Measurements from ENCODE around the gene GPATCH3.

GPATCH3 gene

GRCh38 chr1:26864610-26865480 lies 35.4 kb downstream of the GPATCH3 start:
- peak overlapping the region; percentile 85 for H3K27ac Mint-ChIP-seq
- H3K4me3 Mint-ChIP-seq = peak overlapping the region; percentile 94
- H3K36me3 Mint-ChIP-seq (ENCODE audit: low read depth) = peaks cover 6% of the 10 kb centered on the region
- no peaks in the 10 kb centered on the region for H3K9me3 Mint-ChIP-seq
- peaks cover 13% of the 10 kb centered on the region for H3K27me3 Mint-ChIP-seq
- H3K4me1 Mint-ChIP-seq (ENCODE audit: low read depth) = peaks cover 24% of the 10 kb centered on the region
- intact Hi-C loops (cut with micrococcal nuclease) = no loop called here

- intact Hi-C loops (cut with micrococcal nuclease) = no loop called here
- Mint-ChIP-seq H3K4me3 (no peak overlapping the region), H3K4me1 (ENCODE audit: low read depth) (peaks cover 24% of the 10 kb centered on the region), H3K36me3 (ENCODE audit: low read depth) (peaks cover 6% of the 10 kb centered on the region), H3K9me3 (no peaks in the 10 kb centered on the region), H3K27me3 (peaks cover 13% of the 10 kb centered on the region), H3K27ac (peak overlapping the region; percentile 85)
Observed at GRCh38 chr1:26863685-26864077, 36.6 kb downstream of the GPATCH3 start.

- Mint-ChIP-seq H3K4me1 (ENCODE audit: low read depth) (peaks cover 24% of the 10 kb centered on the region), H3K9me3 (no peaks in the 10 kb centered on the region), H3K27ac (peak within 1 kb of the TSS; percentile 85), H3K4me3 (no peak within 1 kb of the TSS), H3K36me3 (ENCODE audit: low read depth) (peaks cover 9% of the 10 kb centered on the region), H3K27me3 (peaks cover 13% of the 10 kb centered on the region)
- intact Hi-C loops (cut with micrococcal nuclease) = no loop called here
Observed at GRCh38 chr1:26862781-26863684, 37.2 kb downstream of the GPATCH3 start, which contains the start of gene SFN. Gene SFN, plus strand, starts transcription at chr1:26863149. Its CDS starts 64 bp downstream, at chr1:26863213.

- intact Hi-C loops (cut with micrococcal nuclease) = no loop called here
- Mint-ChIP-seq H3K27me3 (peaks cover 13% of the 10 kb centered on the region), H3K36me3 (ENCODE audit: low read depth) (peaks cover 20% of the 10 kb centered on the region), H3K4me3 (no peak overlapping the region), H3K9me3 (no peaks in the 10 kb centered on the region), H3K4me1 (ENCODE audit: low read depth) (peaks cover 24% of the 10 kb centered on the region), H3K27ac (no peak overlapping the region)
Observed at GRCh38 chr1:26861889-26862378, 38.3 kb downstream of the GPATCH3 start.

- intact Hi-C loops (cut with micrococcal nuclease) = no loop called here
- Mint-ChIP-seq H3K27ac (no peak overlapping the region), H3K4me3 (no peak overlapping the region)
Observed at GRCh38 chr1:26861286-26861701, 39.0 kb downstream of the GPATCH3 start.

GRCh38 chr1:26858891-26859640 lies 41.2 kb downstream of the GPATCH3 start:
- no peak overlapping the region for H3K4me3 Mint-ChIP-seq
- H3K4me1 Mint-ChIP-seq (ENCODE audit: low read depth) = peaks cover 11% of the 10 kb centered on the region
- no peaks in the 10 kb centered on the region for H3K9me3 Mint-ChIP-seq
- no peak overlapping the region for H3K27ac Mint-ChIP-seq
- H3K36me3 Mint-ChIP-seq (ENCODE audit: low read depth) = peaks cover 43% of the 10 kb centered on the region
- peaks cover 10% of the 10 kb centered on the region for H3K27me3 Mint-ChIP-seq
- intact Hi-C loops (cut with micrococcal nuclease) = no loop called here

More at GRCh38 chr1:26861286-26861701, 39.0 kb downstream of the GPATCH3 start:
- Mint-ChIP-seq H3K9me3 (no peaks in the 10 kb centered on the region), H3K4me1 (ENCODE audit: low read depth) (peaks cover 24% of the 10 kb centered on the region), H3K27me3 (peaks cover 13% of the 10 kb centered on the region), H3K36me3 (ENCODE audit: low read depth) (peaks cover 27% of the 10 kb centered on the region)

GRCh38 chr1:26858160-26858559 lies 42.1 kb downstream of the GPATCH3 start:
- Mint-ChIP-seq H3K9me3 (no peaks in the 10 kb centered on the region), H3K27me3 (peaks cover 2% of the 10 kb centered on the region), H3K4me3 (no peak overlapping the region), H3K27ac (no peak overlapping the region), H3K36me3 (ENCODE audit: low read depth) (peaks cover 52% of the 10 kb centered on the region), H3K4me1 (ENCODE audit: low read depth) (peaks cover 2% of the 10 kb centered on the region)
- intact Hi-C loops (cut with micrococcal nuclease) = no loop called here

- Mint-ChIP-seq H3K4me3 (no peak overlapping the region), H3K27ac (no peak overlapping the region), H3K27me3 (no peaks in the 10 kb centered on the region), H3K36me3 (ENCODE audit: low read depth) (peaks cover 58% of the 10 kb centered on the region), H3K9me3 (no peaks in the 10 kb centered on the region), H3K4me1 (ENCODE audit: low read depth) (no peaks in the 10 kb centered on the region)
- intact Hi-C loops (cut with micrococcal nuclease) = no loop called here
Observed at GRCh38 chr1:26857473-26858060, 42.7 kb downstream of the GPATCH3 start.

- Mint-ChIP-seq H3K4me1 (ENCODE audit: low read depth) (no peaks in the 10 kb centered on the region), H3K4me3 (no peak overlapping the region), H3K9me3 (no peaks in the 10 kb centered on the region), H3K27me3 (no peaks in the 10 kb centered on the region), H3K36me3 (ENCODE audit: low read depth) (peaks cover 65% of the 10 kb centered on the region), H3K27ac (no peak overlapping the region)
- intact Hi-C loops (cut with micrococcal nuclease) = no loop called here
Observed at GRCh38 chr1:26856604-26857469, 43.4 kb downstream of the GPATCH3 start.

GRCh38 chr1:26856181-26856580 lies 44.1 kb downstream of the GPATCH3 start:
- Mint-ChIP-seq H3K36me3 (ENCODE audit: low read depth) (peaks cover 71% of the 10 kb centered on the region), H3K4me3 (no peak overlapping the region), H3K27me3 (no peaks in the 10 kb centered on the region), H3K27ac (peak overlapping the region; percentile 33), H3K4me1 (ENCODE audit: low read depth) (no peaks in the 10 kb centered on the region), H3K9me3 (no peaks in the 10 kb centered on the region)
- intact Hi-C loops (cut with micrococcal nuclease) = no loop called here

- Mint-ChIP-seq H3K9me3 (no peaks in the 10 kb centered on the region), H3K4me1 (ENCODE audit: low read depth) (no peaks in the 10 kb centered on the region), H3K36me3 (ENCODE audit: low read depth) (peaks cover 77% of the 10 kb centered on the region), H3K4me3 (no peak overlapping the region), H3K27ac (peak overlapping the region; percentile 33), H3K27me3 (no peaks in the 10 kb centered on the region)
- intact Hi-C loops (cut with micrococcal nuclease) = no loop called here
Observed at GRCh38 chr1:26855636-26856035, 44.6 kb downstream of the GPATCH3 start.

GRCh38 chr1:26854906-26855305 lies 45.4 kb downstream of the GPATCH3 start:
- no peak overlapping the region for H3K4me3 Mint-ChIP-seq
- peaks cover 84% of the 10 kb centered on the region for H3K36me3 Mint-ChIP-seq (ENCODE audit: low read depth)
- no peaks in the 10 kb centered on the region for H3K27me3 Mint-ChIP-seq
- no peaks in the 10 kb centered on the region for H3K4me1 Mint-ChIP-seq (ENCODE audit: low read depth)
- no peak overlapping the region for H3K27ac Mint-ChIP-seq
- intact Hi-C loops (cut with micrococcal nuclease) = no loop called here
- no peaks in the 10 kb centered on the region for H3K9me3 Mint-ChIP-seq
